BLaER1 treated with 17β-estradiol and CSF1 and Interleukin-3, amounts not matched to agents 10 nM and 100 nM (cell line): ENCODE results near the gene TRIM75.

Source experiments
- H3K27ac ChIP-seq, 11 experiments: shearing (Covaris generic); formaldehyde crosslinking; 2 replicates each; pipeline ENCODE4 v1.8.1; 2022
- H3K27me3 ChIP-seq, 11 experiments: shearing (Covaris generic); formaldehyde crosslinking; 2 replicates each; pipeline ENCODE4 v1.8.1; 2022
- H3K36me3 ChIP-seq, 11 experiments: shearing (Covaris generic); formaldehyde crosslinking; 2 replicates each; pipeline ENCODE4 v1.8.1; 2022
- H3K4me1 ChIP-seq, 10 experiments: shearing (Covaris generic); formaldehyde crosslinking; 2 replicates each; pipeline ENCODE4 v1.8.1; 2022
- H3K4me2 ChIP-seq, 11 experiments: shearing (Covaris generic); formaldehyde crosslinking; 2 replicates each; pipeline ENCODE4 v1.8.1; 2022
- H3K4me3 ChIP-seq, 10 experiments: shearing (Covaris generic); formaldehyde crosslinking; 2 replicates each; pipeline ENCODE4 v1.8.1; 2022
- H3K9ac ChIP-seq, 11 experiments: shearing (Covaris generic); formaldehyde crosslinking; 2 replicates each; pipeline ENCODE4 v1.8.1; 2022
- H3K9me3 ChIP-seq, 11 experiments: shearing (Covaris generic); formaldehyde crosslinking; replicated peaks in 1 of 11; 2 replicates each; pipeline ENCODE4 v1.8.1; 2022
- H4K20me1 ChIP-seq, 11 experiments: shearing (Covaris generic); formaldehyde crosslinking; 2 replicates each; pipeline ENCODE4 v1.8.1; 2022
- Cebpa-rat ChIP-seq, 11 experiments: shearing (Covaris generic); IDR thresholded peaks; 2 replicates each; pipeline ENCODE4 v1.8.1; 2022

The TRIM75 gene

GRCh38 chr4:165106518-165106917 lies 52.9 kb downstream of the TRIM75 start:
- no peak overlapping the region for H3K4me2 ChIP-seq
- H3K4me3 ChIP-seq = no peak overlapping the region
- peaks cover 18 to 63% (median 33%) of the 10 kb centered on the region in 11 experiments for H3K36me3 ChIP-seq
- H3K9me3 ChIP-seq = no peaks in the 10 kb centered on the region
- H3K27ac ChIP-seq = no peak overlapping the region
- peaks cover 0 to 17% (median 4%) of the 10 kb centered on the region in 11 experiments; a peak in 7 of 22 replicates for H4K20me1 ChIP-seq
- no peak for TF ChIP-seq Cebpa-rat (IDR thresholded peaks at IDR 0.05)
- no peaks in the 10 kb centered on the region for H3K27me3 ChIP-seq
- H3K4me1 ChIP-seq = peaks cover 4 to 11% (median 8%) of the 10 kb centered on the region in 10 experiments; a peak in 19 of 20 replicates
- H3K9ac ChIP-seq = no peak overlapping the region
